ENCODE measurements around the gene SCARB2. TPM values are rescaled to one million over a fixed set of nuclear protein-coding genes. Genes with fewer than 3 reads are reported as not detected.

SCARB2 gene, protein sequence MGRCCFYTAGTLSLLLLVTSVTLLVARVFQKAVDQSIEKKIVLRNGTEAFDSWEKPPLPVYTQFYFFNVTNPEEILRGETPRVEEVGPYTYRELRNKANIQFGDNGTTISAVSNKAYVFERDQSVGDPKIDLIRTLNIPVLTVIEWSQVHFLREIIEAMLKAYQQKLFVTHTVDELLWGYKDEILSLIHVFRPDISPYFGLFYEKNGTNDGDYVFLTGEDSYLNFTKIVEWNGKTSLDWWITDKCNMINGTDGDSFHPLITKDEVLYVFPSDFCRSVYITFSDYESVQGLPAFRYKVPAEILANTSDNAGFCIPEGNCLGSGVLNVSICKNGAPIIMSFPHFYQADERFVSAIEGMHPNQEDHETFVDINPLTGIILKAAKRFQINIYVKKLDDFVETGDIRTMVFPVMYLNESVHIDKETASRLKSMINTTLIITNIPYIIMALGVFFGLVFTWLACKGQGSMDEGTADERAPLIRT
- total RNA-seq (34.7 TPM), polyA plus RNA-seq (46.6 TPM)
- long read RNA-seq, donor 1, full-length matches to known transcripts: 1 of 1 reads
- long read RNA-seq, donor 1, partial matches to known transcripts: 0 of 1 reads
- long read RNA-seq, donor 1, other reads (novel, unspliced or antisense): 0 of 1 reads
- long read RNA-seq, donor 2: 0 reads
- long read RNA-seq, donor 3, full-length matches to known transcripts: 18 of 23 reads
- long read RNA-seq, donor 3, partial matches to known transcripts: 5 of 23 reads
- long read RNA-seq, donor 3, other reads (novel, unspliced or antisense): 0 of 23 reads
- long read RNA-seq, donor 4, full-length matches to known transcripts: 9 of 9 reads
- long read RNA-seq, donor 4, partial matches to known transcripts: 0 of 9 reads
- long read RNA-seq, donor 4, other reads (novel, unspliced or antisense): 0 of 9 reads
- long read RNA-seq, donor 5, full-length matches to known transcripts: 33 of 33 reads
- long read RNA-seq, donor 5, partial matches to known transcripts: 0 of 33 reads
- long read RNA-seq, donor 5, other reads (novel, unspliced or antisense): 0 of 33 reads
- long read RNA-seq, donor 6, full-length matches to known transcripts: 13 of 13 reads
- long read RNA-seq, donor 6, partial matches to known transcripts: 0 of 13 reads
- long read RNA-seq, donor 6, other reads (novel, unspliced or antisense): 0 of 13 reads
- long read RNA-seq, donor 7, full-length matches to known transcripts: 14 of 14 reads
- long read RNA-seq, donor 7, partial matches to known transcripts: 0 of 14 reads
- long read RNA-seq, donor 7, other reads (novel, unspliced or antisense): 0 of 14 reads
- long read RNA-seq, donor 8, full-length matches to known transcripts: 4 of 4 reads
- long read RNA-seq, donor 8, partial matches to known transcripts: 0 of 4 reads
- long read RNA-seq, donor 8, other reads (novel, unspliced or antisense): 0 of 4 reads
- long read RNA-seq, donor 9, full-length matches to known transcripts: 4 of 4 reads
- long read RNA-seq, donor 9, partial matches to known transcripts: 0 of 4 reads
- long read RNA-seq, donor 9, other reads (novel, unspliced or antisense): 0 of 4 reads
- long read RNA-seq, donor 10, full-length matches to known transcripts: 10 of 10 reads
- long read RNA-seq, donor 10, partial matches to known transcripts: 0 of 10 reads
- long read RNA-seq, donor 10, other reads (novel, unspliced or antisense): 0 of 10 reads

DNA sequence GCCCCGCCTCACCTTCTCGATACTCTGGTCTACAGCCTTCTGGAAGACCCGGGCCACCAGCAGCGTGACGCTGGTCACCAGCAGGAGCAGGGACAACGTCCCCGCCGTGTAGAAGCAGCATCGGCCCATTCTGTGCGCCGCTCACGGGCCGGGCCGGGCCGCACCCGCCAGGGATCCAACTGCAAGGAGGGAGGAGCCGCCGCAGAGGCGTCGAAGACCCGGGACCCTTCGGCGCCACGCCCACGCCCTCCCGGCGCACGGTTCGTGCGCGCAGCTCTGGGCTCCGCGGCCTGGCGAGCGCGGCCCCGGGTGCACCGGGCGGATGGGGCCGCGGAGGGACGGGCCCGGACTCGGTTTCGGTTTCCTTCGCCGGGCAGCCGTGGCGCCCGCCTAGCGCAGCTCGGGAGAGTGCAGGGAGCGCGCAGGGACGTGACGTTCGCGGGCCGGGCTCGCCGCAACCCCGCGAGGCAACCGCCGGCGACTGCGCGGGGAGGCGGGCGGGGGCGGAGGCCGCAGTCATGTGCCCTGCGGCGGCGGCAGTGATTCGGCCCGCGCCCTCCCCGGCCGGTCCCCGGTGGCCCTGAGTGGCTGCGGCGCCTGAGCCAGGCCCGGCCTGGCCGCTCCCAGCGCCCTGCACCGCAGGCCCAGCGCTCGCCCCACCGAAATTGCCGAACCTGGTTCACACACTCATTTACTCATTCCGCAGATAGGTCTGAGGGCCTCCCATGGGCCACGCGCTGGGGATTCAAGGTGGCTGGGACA lies at the start of gene SCARB2:
Gene SCARB2, minus strand, starts transcription at position 410 of the 762 bp plus-strand sequence. Its CDS starts 281 bp downstream, at position 129.
- DNase-seq (ENCODE audit: low read depth in 6 of 9, low spot score in 9 of 9): peak in 7 of 9 donors; percentile 25 to 71 (median 52)
- peak within 1 kb of the TSS; percentile 61 to 77 for H3K27ac ChIP-seq (ENCODE audit: low read depth in 1 of 2, low read length in 1 of 2)
- H3K4me1 ChIP-seq (ENCODE audit: control insufficient read depth in 2 of 2, insufficient read depth in 2 of 2, low read length in 2 of 2): peaks cover 23 to 29% of the 10 kb centered on the region in 2 donors
- H3K9me3 ChIP-seq (ENCODE audit: control insufficient read depth in 2 of 2, insufficient read depth in 1 of 2, low read length in 1 of 2): peaks cover 0 to 2% of the 10 kb centered on the region in 2 donors
- peak within 1 kb of the TSS; percentile 51 to 65 for H3K4me3 ChIP-seq (ENCODE audit: low read length in 2 of 2)
- H3K27me3 ChIP-seq (ENCODE audit: control insufficient read depth in 2 of 2, insufficient read depth in 1 of 2, low read length in 1 of 2): peaks cover 3 to 34% of the 10 kb centered on the region in 2 donors
- under 1% methylated on average over 94 of the region's 94 CpGs for WGBS
- no peaks in the 10 kb centered on the region for H3K36me3 ChIP-seq (ENCODE audit: control insufficient read depth in 2 of 2, insufficient read depth in 2 of 2, low read length in 1 of 2)

DNA sequence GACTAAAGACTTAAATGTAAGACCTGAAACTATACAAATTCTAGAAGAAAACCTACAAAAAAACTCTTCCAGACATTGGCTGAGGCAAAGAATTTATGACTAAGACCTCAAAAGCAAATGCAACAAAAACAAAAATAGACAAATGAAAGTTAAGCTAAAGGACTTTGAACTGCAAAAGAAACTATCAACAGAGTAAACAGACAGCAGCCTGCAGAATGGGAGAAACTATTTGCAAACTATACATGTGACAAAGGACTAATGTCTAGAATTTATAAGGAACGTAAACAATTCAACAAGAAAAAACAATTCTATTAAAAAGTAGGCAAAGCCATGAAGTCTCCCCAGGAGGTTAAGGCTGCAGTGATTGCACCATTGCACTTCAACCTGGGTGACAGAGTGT lies 46.9 kb upstream of the SCARB2 start:
- Histone ChIP-seq H3K9me3 (ENCODE audit: control insufficient read depth in 2 of 2, insufficient read depth in 1 of 2, low read length in 1 of 2) (no peaks in the 10 kb centered on the region), H3K27ac (ENCODE audit: low read depth in 1 of 2, low read length in 1 of 2) (no peak overlapping the region), H3K4me3 (ENCODE audit: low read length in 2 of 2) (no peak overlapping the region), H3K27me3 (ENCODE audit: control insufficient read depth in 2 of 2, insufficient read depth in 1 of 2, low read length in 1 of 2) (no peaks in the 10 kb centered on the region), H3K36me3 (ENCODE audit: control insufficient read depth in 2 of 2, insufficient read depth in 2 of 2, low read length in 1 of 2) (no peaks in the 10 kb centered on the region), H3K4me1 (ENCODE audit: control insufficient read depth in 2 of 2, insufficient read depth in 2 of 2, low read length in 2 of 2) (peaks cover 0 to 6% of the 10 kb centered on the region in 2 donors)
- DNase-seq (ENCODE audit: low read depth in 6 of 9, low spot score in 9 of 9): no peak
- WGBS: 93% methylated on average over 1 of the region's 1 CpG

DNA sequence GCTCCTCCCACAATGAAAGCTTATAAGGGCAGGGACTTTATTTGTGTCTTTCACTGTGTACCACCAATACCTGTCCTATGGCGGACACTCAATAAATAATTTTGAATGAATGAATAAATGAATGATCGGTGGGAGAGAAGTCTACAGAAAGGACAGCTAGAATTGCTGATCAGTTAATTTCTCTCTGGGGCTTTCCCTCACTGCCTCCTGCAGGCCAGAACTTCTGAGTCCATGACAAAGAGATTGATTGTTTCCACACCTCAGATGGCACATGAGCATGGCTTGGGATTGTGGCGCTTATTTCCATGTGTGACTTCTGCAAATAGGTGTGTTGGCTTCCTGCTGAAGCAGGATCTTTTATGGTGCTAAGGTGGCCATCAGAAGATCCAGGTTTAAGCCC lies 44.2 kb upstream of the SCARB2 start:
- Histone ChIP-seq H3K36me3 (ENCODE audit: control insufficient read depth in 2 of 2, insufficient read depth in 2 of 2, low read length in 1 of 2) (no peaks in the 10 kb centered on the region), H3K4me1 (ENCODE audit: control insufficient read depth in 2 of 2, insufficient read depth in 2 of 2, low read length in 2 of 2) (peaks cover 0 to 6% of the 10 kb centered on the region in 2 donors), H3K27me3 (ENCODE audit: control insufficient read depth in 2 of 2, insufficient read depth in 1 of 2, low read length in 1 of 2) (no peaks in the 10 kb centered on the region), H3K27ac (ENCODE audit: low read depth in 1 of 2, low read length in 1 of 2) (no peak overlapping the region), H3K4me3 (ENCODE audit: low read length in 2 of 2) (no peak overlapping the region), H3K9me3 (ENCODE audit: control insufficient read depth in 2 of 2, insufficient read depth in 1 of 2, low read length in 1 of 2) (no peaks in the 10 kb centered on the region)
- no peak for DNase-seq (ENCODE audit: low read depth in 6 of 9, low spot score in 9 of 9)
- 98% methylated on average over 3 of the region's 3 CpGs for WGBS

DNA sequence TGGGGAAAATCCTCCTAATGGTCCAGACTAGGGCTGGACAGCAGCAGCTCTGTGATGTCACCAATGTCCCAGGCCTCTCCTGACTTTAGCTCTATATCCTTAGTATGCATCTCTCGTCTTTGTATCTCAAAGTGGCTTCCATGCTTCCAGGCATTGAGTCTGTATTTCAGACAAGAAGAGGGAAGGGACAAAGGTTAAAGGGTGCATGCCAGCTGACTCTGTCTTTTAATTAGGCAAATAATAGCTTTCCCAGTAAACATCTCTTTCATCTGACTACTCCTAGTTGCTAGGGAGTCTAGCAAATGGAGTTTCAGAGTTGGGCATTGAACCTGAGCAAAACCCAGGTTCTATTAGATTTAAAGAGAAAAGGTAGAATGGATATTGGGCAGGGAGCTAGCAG lies 43.3 kb upstream of the SCARB2 start:
- WGBS: 98% methylated on average over 1 of the region's 1 CpG
- DNase-seq (ENCODE audit: low read depth in 6 of 9, low spot score in 9 of 9): no peak
- Histone ChIP-seq H3K27me3 (ENCODE audit: control insufficient read depth in 2 of 2, insufficient read depth in 1 of 2, low read length in 1 of 2) (peaks cover 0 to 4% of the 10 kb centered on the region in 2 donors), H3K36me3 (ENCODE audit: control insufficient read depth in 2 of 2, insufficient read depth in 2 of 2, low read length in 1 of 2) (no peaks in the 10 kb centered on the region), H3K4me1 (ENCODE audit: control insufficient read depth in 2 of 2, insufficient read depth in 2 of 2, low read length in 2 of 2) (peaks cover 0 to 8% of the 10 kb centered on the region in 2 donors), H3K9me3 (ENCODE audit: control insufficient read depth in 2 of 2, insufficient read depth in 1 of 2, low read length in 1 of 2) (no peaks in the 10 kb centered on the region), H3K4me3 (ENCODE audit: low read length in 2 of 2) (no peak overlapping the region), H3K27ac (ENCODE audit: low read depth in 1 of 2, low read length in 1 of 2) (no peak overlapping the region)

DNA sequence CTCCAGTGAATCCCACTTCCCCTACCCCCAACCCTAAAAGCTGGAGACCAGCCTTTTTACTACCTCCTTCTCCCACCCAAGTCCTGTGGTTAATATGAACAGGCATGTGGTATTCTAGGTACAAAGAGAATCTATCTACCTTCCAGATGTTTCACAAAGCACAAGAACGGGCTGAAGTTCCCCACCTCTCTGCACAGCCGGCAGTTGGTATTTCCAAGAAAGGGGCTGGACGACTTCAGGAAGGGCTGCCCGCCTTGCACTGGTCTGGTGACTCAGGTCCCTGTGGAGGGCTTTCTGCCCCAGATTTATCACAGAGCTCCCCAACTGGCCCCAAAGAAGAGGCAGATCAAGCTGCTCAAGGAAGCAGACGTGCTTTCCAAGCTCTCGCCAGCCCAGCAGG lies 42.4 kb upstream of the SCARB2 start:
- H3K9me3 ChIP-seq (ENCODE audit: control insufficient read depth in 2 of 2, insufficient read depth in 1 of 2, low read length in 1 of 2): no peaks in the 10 kb centered on the region
- H3K27me3 ChIP-seq (ENCODE audit: control insufficient read depth in 2 of 2, insufficient read depth in 1 of 2, low read length in 1 of 2): peaks cover 2 to 13% of the 10 kb centered on the region in 2 donors
- DNase-seq (ENCODE audit: low read depth in 6 of 9, low spot score in 9 of 9): no peak
- H3K4me1 ChIP-seq (ENCODE audit: control insufficient read depth in 2 of 2, insufficient read depth in 2 of 2, low read length in 2 of 2): peaks cover 0 to 16% of the 10 kb centered on the region in 2 donors
- 34% methylated on average over 6 of the region's 6 CpGs for WGBS
- H3K36me3 ChIP-seq (ENCODE audit: control insufficient read depth in 2 of 2, insufficient read depth in 2 of 2, low read length in 1 of 2): no peaks in the 10 kb centered on the region
- H3K27ac ChIP-seq (ENCODE audit: low read depth in 1 of 2, low read length in 1 of 2): no peak overlapping the region
- H3K4me3 ChIP-seq (ENCODE audit: low read length in 2 of 2): no peak overlapping the region

DNA sequence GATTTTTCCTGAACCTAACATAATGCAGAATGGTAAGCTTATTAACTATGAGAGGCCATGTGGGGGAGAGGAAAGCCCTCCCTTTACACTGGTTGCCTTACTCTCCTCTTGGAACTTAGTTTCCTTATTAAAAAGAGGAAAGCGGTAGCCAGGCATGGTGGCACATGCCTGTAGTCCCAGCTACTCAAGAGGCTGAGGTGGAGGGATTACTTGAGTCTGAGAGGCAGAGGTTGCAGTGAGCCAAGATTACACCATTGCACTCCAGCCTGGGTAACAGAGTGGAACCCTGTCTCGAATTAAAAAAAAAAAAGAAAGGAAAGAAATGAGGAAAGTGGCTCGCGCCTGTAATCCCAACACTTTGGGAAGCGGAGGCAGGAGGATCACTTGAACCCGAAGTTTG lies 39.9 kb upstream of the SCARB2 start:
- no peak overlapping the region for H3K4me3 ChIP-seq (ENCODE audit: low read length in 2 of 2)
- peaks cover 2 to 25% of the 10 kb centered on the region in 2 donors for H3K27me3 ChIP-seq (ENCODE audit: control insufficient read depth in 2 of 2, insufficient read depth in 1 of 2, low read length in 1 of 2)
- DNase-seq (ENCODE audit: low read depth in 6 of 9, low spot score in 9 of 9): no peak
- WGBS: 85% methylated on average over 6 of the region's 6 CpGs
- peaks cover 0 to 18% of the 10 kb centered on the region in 2 donors for H3K4me1 ChIP-seq (ENCODE audit: control insufficient read depth in 2 of 2, insufficient read depth in 2 of 2, low read length in 2 of 2)
- H3K27ac ChIP-seq (ENCODE audit: low read depth in 1 of 2, low read length in 1 of 2): no peak overlapping the region
- no peaks in the 10 kb centered on the region for H3K9me3 ChIP-seq (ENCODE audit: control insufficient read depth in 2 of 2, insufficient read depth in 1 of 2, low read length in 1 of 2)
- no peaks in the 10 kb centered on the region for H3K36me3 ChIP-seq (ENCODE audit: control insufficient read depth in 2 of 2, insufficient read depth in 2 of 2, low read length in 1 of 2)

DNA sequence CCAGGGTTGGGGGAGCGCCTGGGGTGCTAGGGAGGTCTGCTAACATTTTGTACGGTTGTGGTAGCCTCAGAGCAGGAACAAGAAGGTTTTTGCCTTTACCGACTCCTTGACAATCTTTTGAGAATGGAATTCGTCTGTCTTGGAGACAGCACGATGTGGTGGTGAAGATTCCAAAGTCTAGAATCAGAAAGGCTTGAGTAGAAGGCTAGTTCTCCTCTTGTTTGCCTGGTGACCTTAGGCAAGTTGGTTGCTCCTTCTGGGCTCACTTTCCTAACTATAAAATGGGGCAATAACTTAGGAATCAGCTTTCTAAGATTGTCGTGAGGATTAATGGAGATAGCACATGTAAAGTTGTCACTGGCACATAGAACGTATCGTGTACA lies 38.6 kb upstream of the SCARB2 start:
- Histone ChIP-seq H3K27me3 (ENCODE audit: control insufficient read depth in 2 of 2, insufficient read depth in 1 of 2, low read length in 1 of 2) (peaks cover 2 to 25% of the 10 kb centered on the region in 2 donors), H3K27ac (ENCODE audit: low read depth in 1 of 2, low read length in 1 of 2) (no peak overlapping the region), H3K9me3 (ENCODE audit: control insufficient read depth in 2 of 2, insufficient read depth in 1 of 2, low read length in 1 of 2) (no peaks in the 10 kb centered on the region), H3K36me3 (ENCODE audit: control insufficient read depth in 2 of 2, insufficient read depth in 2 of 2, low read length in 1 of 2) (no peaks in the 10 kb centered on the region), H3K4me1 (ENCODE audit: control insufficient read depth in 2 of 2, insufficient read depth in 2 of 2, low read length in 2 of 2) (peaks cover 0 to 14% of the 10 kb centered on the region in 2 donors), H3K4me3 (ENCODE audit: low read length in 2 of 2) (no peak overlapping the region)
- WGBS: 90% methylated on average over 8 of the region's 8 CpGs
- no peak for DNase-seq (ENCODE audit: low read depth in 6 of 9, low spot score in 9 of 9)

Measured in thymus (tissue), 14 donors.